Activated CD8-positive, alpha-beta memory T cell treated with anti-CD3 and anti-CD28 coated beads for 36 hours (primary cell): ENCODE results near the gene CACTIN. TPM values are rescaled to one million over a fixed set of nuclear protein-coding genes. Genes with fewer than 3 reads are reported as not detected.
"Not testable (repeated sequence)": the region's sequence is repeated elsewhere in the genome, so short reads cannot be mapped to it uniquely, and the experiment has no call there.

Experiments
- CTCF ChIA-PET: fragments of 350-600 bp; sonication (Branson Sonifier 250); formaldehyde crosslinking; loops from one replicate; lab custom pipeline; 2021; ENCODE audit warnings: antibody characterized with exemption; lab: Charles Lee
- POLR2A ChIA-PET: fragments of 350-600 bp; sonication (Branson Sonifier 250); formaldehyde crosslinking; loops from one replicate; lab custom pipeline; 2021; ENCODE audit warnings: antibody characterized with exemption; lab: Charles Lee
- total RNA-seq, 2 experiments: library from RNA; stranded (reverse); gene quantifications; one replicate each; pipeline ENCODE4 v1.2.3, GENCODE V29; 2021

The CACTIN gene
- 10 to 100 TPM; 36.7 to 38.1 TPM for total RNA-seq

DNA sequence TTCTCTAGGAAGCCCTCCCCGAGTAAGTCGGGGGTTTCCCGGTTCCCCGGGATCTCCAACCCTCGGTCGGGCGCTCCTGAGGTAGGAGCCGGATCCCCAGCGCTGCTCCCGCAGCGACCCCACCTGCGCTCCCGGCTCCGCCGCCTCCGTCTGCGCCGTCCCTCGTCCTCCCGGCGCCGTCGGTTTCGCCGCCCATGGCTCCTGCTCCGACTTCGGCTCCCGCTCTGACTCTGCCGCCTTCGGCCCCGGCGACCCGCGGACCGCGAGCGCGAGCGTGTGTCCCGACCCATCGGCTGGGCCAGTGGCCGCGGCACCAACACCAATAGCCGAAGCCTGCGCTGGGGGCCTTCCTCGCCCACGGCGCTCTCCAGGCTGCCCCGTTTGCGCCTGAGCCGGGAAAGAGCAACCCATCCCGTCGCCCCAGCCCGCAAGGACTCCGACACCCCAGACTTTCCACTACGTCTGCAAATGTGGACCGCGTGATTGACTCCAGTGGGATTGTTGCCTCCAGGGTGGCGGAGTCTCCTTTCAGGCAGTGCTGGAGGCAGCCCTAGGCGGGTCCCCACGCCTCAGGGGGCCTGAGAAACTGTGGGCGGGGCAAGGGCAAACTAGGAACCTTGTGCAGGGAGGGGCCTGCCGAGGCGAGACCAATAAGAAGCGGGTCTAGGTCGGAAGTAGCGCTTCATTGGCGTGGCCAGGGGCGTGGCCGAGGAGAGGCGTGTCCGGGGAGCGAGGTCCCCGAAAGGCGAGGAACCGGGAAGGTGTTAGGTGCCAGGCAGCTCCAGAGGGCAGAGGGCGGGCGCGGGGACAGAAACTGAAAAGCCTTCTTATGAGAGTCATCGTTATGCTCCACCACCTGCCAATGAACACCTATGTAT, at the start of gene CACTIN:
TSS of gene CACTIN (minus strand) at position 318 of the 878 bp plus-strand sequence. CDS start at position 290, 28 bp downstream.
- POLR2A ChIA-PET, result no interaction called here
- CTCF ChIA-PET, result interaction anchor here (1.0 to 1.3 kb wide), 2 partner anchors 19 to 344 kb away, joined by 3 read pairs; partner anchors contain the start of gene DAPK3

DNA sequence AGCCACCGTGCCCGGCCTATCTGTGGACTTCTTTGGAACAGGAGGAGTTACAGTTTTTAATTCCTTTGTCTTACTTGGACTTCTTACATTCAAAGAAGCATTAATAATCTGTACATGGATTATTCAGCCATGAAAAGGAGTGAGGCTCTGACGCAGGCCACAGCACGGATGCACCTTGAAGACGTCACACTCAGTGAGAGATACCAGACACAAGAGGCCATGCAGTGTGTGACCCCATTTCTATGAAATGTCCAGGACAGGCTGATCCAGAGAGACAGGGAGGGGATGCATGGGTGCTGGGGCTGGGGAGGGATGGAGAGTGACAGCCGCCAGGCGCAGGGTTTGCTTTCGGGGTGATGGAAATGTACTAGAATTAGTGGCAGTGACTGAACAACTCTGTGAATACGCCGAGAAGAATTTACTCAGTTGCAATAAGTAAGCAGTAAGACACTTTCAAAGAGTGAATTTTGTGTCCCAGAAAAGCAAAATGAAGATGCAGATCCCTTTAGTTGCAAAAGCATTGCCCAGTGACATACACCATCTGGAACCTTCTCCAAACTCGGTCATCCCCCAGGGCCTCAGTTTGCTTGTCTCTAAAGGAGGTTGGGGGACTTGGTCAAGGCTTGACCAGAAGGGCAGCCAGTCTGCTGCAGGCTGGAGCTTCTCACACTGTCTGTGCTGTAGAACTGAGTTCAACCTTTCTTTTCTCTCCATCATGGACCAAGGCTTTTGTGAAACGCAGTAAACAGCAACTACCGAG, 48.4 kb upstream of the CACTIN start:
- POLR2A ChIA-PET, result interaction anchor here (1.2 kb wide), 1 partner anchor 25 kb away, joined by 3 read pairs; no protein-coding TSS in a partner anchor
- CTCF ChIA-PET, result interaction anchor here (1.0 to 1.6 kb wide), 4 partner anchors 17 to 29 kb away, joined by 3 to 6 read pairs (median 4); no protein-coding TSS in a partner anchor

DNA sequence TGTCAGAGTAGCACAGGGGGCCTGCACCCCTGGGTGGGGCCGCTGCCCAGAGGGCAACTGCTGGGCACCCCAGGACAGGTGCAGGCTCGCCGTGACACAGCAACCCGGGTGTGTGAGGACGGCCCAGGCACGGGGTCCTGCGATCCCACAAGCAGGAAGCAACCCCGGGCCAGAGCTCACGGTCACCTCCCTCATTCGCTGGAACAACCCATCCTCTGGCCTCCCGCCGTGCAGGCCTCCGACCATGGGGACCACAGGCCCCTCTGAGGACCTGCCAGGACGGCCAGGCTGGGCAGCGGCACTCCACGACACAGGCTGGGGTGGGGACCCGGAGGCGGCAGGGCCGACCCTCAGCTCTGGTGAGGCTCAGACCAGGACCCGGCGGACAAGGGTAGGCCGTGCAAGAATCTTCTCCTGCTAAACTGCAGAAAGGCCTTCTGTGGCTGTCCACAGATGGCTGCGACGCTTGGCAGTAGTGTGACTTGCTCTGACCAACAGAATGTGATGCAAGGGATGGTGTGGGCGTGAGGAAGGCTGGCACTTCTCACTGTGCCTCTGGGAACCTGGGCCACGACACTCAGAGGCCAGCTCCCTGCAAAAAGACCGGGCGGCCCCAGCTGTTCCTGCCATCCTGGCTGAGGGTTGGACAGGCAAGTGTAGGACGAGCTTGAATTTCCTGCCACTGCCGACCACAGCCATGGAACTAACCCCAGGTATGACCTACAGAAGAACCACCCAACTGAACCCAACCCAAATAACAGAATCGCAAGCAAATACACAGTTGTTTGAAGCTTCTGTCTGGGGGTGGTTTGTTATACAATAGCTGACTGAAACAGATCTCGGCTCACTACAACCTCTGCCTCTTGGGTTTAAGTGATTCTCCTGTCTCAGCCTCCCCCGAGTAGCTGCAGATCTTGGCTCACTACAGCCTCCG, 47.2 kb upstream of the CACTIN start:
- ChIA-PET CTCF (interaction anchor here (0.8 to 1.6 kb wide), 5 partner anchors 14 to 30 kb away, joined by 3 to 6 read pairs (median 4); no protein-coding TSS in a partner anchor), POLR2A (interaction anchor here (1.2 kb wide), 1 partner anchor 26 kb away, joined by 3 read pairs; no protein-coding TSS in a partner anchor)

DNA sequence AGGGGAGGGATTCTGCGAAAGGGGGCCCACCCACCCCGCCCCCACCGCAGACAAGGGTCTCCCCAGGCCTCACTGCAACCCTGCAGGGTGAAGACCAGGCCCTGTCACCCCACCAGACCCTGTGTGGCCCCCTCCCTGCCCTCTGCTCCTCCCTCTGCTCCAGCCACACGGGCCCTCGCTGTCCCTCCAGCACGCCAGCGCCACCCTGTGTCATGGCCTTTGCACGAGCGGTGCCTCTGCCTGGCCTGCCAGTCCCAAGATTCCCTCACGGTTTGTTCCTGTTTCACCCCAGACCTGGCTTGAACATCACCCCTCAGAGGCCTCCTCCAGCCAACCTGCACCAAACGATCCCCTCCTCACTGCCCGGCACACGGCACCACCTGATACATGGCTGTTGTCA, 46.4 kb upstream of the CACTIN start:
- POLR2A ChIA-PET, result no interaction called here
- CTCF ChIA-PET, result interaction anchor here (0.8 to 1.6 kb wide), 4 partner anchors 15 to 88 kb away, joined by 3 to 6 read pairs (median 4); no protein-coding TSS in a partner anchor

DNA sequence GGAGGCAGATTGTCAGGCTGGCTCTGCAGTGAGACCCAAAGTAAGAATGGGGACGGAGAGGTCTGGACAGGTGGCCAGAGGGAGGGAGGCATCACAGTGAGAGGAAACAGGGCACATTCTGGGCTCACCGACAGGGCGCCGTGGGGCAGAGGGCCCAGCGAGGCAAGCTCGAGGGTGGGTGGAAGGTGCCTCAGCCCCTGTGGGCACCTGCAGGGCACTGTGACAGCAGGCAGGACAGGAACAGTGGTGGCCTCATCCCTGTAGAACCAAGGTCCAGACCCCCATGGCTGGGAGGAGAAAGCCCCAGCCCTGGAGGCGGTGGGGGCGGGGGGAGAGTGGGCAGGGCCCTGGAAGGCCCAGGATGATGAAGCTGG, 46.0 kb upstream of the CACTIN start:
- CTCF ChIA-PET, result interaction anchor here (0.8 to 2.9 kb wide), 8 partner anchors 15 to 116 kb away, joined by 3 to 14 read pairs (median 8); partner anchors contain the start of genes MFSD12 and PIP5K1C
- POLR2A ChIA-PET, result no interaction called here

DNA sequence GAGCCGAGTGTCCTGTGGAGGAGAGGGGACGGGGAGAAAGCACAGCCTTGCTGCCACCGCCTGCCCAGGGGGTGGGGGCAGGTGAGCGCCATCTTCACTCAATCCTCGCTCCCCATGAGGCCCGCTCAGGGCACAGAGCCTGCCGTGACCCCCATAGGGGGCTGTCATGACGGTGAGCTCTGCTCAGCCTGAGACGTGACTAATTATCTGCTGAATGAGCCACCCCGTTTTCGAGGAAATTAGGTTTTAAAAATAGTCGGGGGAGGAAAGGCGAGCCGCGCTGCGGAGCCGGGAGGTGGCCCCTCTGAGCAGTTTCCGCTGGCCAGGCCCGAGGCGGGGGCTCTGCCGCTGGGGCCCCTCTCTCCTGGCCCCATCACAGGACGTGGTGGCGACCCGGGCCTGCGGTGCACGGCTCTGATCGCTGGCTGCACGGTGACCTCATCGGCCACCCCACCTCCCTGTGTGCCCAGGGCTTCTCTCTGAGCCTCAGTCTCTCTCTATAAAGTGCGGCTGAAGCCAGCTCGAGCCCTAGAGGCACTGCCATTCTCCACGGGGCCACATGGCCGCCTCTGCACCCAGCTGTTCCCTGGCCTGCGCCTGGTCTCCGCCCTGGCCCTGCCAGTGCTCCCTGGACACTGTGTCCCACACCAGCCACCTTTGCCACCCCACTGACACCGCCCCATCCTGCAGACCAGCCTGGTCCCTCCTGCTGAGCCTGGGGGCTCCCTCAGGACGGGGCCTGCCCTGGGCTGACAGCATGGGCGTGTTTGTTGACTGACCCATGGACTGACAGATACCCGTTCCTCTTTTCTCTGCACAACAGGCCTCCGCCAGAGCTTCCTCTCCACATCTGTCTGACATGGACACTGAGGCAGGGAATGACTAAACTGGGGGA, 45.3 kb upstream of the CACTIN start:
- CTCF ChIA-PET, result interaction anchor here (0.8 to 2.9 kb wide), 10 partner anchors 10 to 127 kb away, joined by 3 to 14 read pairs (median 6); partner anchors contain the start of genes MFSD12 and PIP5K1C
- POLR2A ChIA-PET, result interaction anchor here (1.0 to 1.5 kb wide), 2 partner anchors 19 to 20 kb away, joined by 3 to 9 read pairs; no protein-coding TSS in a partner anchor

DNA sequence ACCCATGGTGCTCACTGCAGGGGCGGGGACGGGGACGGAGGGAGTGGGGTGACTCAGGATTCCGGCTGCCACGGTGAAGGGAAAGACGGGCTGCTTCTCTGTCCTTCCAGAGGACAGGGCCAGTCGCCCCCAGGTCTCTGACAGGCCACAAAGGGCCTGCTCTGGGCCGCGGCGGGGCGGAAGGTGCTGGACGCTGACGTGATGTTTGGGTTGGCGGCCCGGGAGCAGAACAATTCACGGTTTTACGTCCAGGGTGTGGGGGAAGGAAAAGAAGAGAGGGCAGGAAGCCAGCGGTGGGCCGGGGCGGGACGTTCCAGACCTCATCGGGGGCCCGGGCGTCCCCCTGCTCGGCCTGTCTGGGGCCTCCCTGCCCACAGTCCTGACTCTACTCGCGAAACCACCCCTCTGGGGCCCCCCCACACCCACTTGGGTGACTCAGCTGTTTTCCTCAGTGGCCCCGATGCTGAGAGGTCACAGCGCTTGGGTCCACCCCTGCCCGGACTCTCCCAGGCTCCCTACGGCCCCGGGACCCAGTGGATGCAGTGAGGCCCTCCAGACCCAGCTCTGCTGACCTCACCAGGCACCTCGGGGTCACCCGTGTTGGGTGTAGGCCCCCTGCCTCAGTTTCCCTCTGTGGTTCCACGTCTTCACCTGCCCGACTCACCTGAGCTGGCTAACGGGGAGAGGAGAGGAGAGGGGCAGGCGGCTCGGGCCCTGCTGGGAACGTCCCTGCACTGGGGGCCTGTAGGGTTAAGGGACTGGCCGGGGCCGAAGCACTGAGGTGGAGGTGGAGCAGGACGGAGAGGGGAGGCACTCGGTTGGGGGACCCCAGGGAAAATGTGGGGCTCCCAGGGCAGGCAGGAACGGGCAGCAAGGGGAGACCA, 44.4 kb upstream of the CACTIN start:
- POLR2A ChIA-PET, result interaction anchor here (0.7 to 1.5 kb wide), 3 partner anchors 20 to 114 kb away, joined by 3 to 9 read pairs (median 3); no protein-coding TSS in a partner anchor

DNA sequence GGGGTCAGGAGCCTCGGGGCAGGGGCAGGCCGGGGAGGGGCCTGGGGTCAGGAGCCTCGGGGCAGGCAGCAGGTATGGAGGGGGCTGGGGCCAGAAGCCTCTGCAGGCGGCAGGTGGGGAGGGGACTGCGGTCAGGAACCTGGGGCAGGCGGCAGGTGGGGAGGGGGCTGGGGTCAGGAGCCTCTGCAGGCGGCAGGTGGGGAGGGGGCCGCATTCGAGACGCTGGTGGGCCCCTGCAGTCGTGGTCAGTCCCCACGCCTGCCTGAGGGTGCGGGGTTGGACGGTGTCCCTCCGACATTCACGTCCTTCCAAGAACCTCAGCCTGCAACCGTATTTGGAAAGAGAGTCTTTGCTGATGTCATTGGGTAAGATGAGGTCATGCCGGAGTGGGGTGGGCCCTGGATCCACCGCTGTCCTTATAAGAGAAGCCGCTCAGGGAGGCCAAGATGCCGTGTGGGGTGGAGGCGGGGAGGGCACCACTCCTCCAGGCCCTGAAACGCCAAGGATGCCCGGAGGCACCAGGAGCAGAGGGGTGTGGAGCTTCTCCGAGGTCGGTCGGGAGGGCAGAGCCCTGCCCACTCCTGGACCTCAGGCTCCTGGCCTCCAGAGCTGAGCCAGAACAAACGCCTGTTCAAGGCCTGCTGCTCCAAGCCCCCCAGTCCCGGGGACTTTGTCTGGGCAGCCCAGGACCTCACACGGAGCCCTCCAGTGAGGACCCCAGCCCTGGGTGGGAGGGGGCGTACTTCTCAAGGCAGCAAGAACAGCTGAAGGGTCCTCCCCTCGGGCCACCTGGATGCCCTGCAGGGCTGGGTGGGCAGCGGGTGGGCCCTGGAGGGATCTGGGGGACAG, 43.6 kb upstream of the CACTIN start:
- ChIA-PET POLR2A (no interaction called here), CTCF (interaction anchor here (1.2 to 2.9 kb wide), 5 partner anchors 23 to 125 kb away, joined by 3 to 14 read pairs (median 8); partner anchors contain the start of genes MFSD12 and PIP5K1C)

More for the DNA sequence above, 44.4 kb upstream of the CACTIN start:
- CTCF ChIA-PET, result interaction anchor here (0.8 to 2.9 kb wide), 8 partner anchors 9 to 126 kb away, joined by 3 to 14 read pairs (median 8); partner anchors contain the start of genes MFSD12 and PIP5K1C

DNA sequence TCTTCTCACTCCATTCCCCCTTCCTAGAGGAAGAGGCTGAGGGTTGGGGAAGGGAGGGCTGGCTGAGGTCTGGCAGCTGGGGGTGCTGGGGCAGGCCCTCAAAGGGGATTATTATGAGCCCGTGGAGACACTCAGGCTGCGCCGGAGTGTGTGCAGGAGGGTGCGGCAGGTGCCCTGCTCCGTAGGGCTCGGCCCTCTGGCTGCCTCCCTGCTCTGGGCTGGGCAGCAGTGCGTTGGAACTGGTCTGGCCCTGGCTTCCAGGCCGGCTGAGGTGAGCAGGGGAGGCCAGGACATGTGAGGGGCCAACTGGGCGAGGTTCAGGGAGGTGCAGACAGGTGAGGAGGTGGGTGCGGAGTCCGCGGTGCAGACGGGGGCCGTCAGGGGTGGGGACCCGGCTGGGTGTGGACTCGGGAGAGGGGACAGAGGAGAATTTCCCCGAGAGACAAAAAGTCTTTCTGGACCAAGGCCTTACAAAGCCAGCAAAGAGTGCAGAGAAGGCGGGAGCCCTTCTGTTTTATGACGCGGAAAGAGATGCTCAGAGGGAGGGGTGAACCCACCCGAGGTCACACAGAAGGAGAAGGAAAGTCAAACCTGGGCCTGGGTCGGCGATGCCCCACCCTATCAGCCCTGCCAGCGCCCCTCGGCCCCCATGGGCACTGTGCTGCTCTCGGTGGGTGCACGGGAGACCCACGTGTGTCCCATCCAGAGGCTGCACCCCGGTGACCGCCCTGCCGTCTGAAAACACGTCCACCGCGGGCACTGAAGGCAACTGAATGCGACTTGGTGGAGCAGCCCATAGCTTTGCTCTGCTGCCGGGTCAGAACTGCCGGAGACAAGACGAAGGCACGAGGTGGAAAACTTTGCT, 42.7 kb upstream of the CACTIN start:
- CTCF ChIA-PET, result interaction anchor here (1.4 to 4.6 kb wide), 3 partner anchors 20 to 31 kb away, joined by 3 to 36 read pairs (median 14); partner anchors contain the start of gene PIP5K1C
- POLR2A ChIA-PET, result no interaction called here

DNA sequence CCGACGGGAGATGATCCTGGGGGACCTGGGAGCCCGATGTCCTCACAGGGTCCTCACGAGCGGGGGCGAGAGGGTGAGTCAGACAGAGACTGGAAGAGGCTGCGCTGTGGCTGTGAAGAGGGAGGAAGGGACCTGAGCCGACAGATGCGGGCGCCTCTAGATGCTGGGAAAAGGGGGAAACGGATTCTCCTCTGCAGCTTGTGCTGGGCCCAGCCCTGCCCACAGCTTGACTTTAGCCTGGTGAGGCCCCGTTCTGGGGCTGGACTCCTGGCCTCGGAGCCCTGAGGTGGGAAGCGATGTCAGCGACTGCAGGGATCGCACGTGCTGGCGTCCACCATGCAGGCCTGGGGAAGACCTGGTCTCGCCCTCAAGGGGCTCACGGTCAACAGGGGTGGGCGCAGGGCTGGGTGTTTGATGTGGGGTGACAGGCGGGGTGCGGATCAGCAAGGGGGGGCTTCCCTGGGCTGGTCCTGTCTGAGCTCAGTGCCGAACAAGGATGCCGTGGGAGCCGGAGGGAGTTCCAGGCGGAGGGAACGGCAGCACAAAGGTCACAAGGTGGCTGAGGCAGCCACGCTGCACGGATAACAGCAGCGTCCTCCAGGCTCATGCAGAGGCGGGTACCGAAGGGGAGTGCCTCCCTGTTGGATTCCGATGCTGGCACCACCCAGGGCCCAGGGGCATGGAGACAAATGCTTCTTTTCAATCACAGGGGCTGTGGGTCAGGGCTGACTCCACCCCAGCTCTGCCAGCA, 41.9 kb upstream of the CACTIN start:
- CTCF ChIA-PET, result interaction anchor here (1.4 to 4.6 kb wide), 4 partner anchors 13 to 38 kb away, joined by 3 to 36 read pairs (median 8); no protein-coding TSS in a partner anchor
- POLR2A ChIA-PET, result no interaction called here

DNA sequence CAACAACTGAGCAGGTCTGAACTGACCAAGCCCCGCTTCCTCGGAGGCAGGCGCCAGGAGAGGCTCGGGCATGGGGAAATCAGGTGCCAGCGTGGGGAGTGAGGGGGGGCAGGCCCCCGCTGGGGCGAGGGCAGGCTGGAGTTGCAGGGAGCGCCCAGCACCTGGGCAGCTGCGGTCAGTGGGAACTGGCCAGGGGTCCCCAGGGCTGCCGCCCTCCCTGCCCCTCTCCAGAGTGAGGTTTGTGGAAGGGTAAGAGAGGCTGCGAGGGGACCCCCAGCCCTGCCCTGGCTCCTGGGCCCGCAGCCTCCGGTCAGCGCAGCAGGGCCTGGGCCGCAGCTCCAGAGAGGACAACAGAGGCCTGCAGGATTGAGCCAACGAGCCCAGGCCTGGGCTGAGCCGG, 41.2 kb upstream of the CACTIN start:
- ChIA-PET POLR2A (no interaction called here), CTCF (interaction anchor here (1.1 to 4.6 kb wide), 5 partner anchors 13 to 41 kb away, joined by 3 to 36 read pairs (median 6); partner anchors contain the start of gene TJP3)

DNA sequence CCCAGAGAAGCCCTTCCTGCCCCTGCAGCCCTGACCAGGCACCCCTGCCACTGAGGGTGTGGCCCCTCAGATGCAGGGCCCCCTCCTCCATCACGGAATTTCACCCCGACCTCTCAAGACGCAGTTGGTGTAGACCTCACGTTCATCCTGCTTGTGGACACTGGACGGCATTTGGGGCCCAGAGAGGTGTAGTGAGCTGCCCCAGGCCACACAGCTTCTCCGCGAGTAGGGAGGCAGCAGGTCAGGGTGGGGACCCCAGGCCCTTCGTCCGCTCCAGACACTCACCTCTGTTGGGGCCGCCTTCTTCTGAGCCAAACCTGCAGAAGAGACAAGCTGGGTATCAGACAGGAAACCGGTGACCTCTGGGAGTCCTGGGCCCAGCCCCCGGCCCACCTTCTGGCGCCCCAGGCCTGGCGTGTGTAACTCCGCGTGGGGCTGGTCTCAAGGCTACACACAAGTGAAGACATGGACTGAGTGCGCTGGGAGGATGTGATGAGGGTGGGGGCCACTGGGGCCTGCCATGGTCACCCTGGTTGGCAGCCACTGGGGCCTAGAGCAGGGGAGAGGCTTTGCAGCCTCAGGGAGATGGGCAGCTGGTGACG, 40.5 kb upstream of the CACTIN start:
- ChIA-PET POLR2A (no interaction called here), CTCF (interaction anchor here (0.7 to 4.6 kb wide), 8 partner anchors 12 to 122 kb away, joined by 3 to 36 read pairs (median 8); partner anchors contain the start of genes PIP5K1C and TJP3)

DNA sequence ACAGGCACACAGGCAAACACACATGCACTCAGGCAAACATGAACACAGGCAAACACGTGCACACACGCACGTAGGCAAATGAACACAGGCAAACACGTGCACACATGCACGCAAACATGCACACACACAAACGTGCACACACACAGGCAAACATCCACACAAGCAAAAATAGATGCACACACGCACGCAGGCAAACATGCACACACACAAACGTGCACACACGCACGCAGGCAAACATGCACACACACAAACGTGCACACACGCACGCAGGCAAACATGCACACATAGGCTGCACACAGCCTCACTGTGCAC, 39.9 kb upstream of the CACTIN start:
- CTCF ChIA-PET, result interaction anchor here (0.7 to 4.6 kb wide), 10 partner anchors 11 to 246 kb away, joined by 3 to 36 read pairs (median 6); partner anchors contain the start of gene PIP5K1C
- POLR2A ChIA-PET, result not testable (repeated sequence)
